A172 (cell line): ENCODE results near the gene GRK5. TPM values are rescaled to one million over a fixed set of nuclear protein-coding genes. Genes with fewer than 3 reads are reported as not detected.

Experiments
- DNase-seq: peaks from one replicate; pipeline ENCODE4 v3.0.0-alpha.2; 2015; ENCODE audit warnings: low spot score
- total RNA-seq: library from RNA; depleted of rRNA; stranded (reverse); fragments of >200 nt; shearing (Covaris generic); gene quantifications from 2 replicates; pipeline ENCODE4 v1.2.3, GENCODE V29; 2014

GRK5 gene
- total RNA-seq, 1 experiment from 2014 or later = 13.0 TPM

DNA sequence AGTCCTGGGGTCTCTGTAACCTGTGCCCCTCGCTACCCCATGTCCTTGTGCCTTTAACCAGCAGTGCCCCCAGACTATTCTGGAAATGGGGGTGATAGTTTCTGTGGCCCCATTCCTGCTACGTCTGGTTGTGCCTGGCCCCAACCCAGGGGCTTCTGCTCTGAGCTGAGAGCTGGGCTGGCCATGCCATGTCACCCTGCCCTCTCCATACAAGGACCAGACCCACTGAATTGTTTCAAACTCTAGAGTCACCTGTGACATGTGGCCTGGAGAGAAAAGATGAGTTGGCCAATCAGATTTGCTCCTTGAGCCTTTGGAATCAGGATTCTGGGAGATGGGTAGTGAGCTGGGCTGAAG lies 108.6 kb downstream of the GRK5 start:
- no peak for DNase-seq

GRCh38 chr10:119316729-119317097 lies 109.3 kb downstream of the GRK5 start:
- peak; percentile 95 for DNase-seq

- no peak for DNase-seq
Observed at GRCh38 chr10:119318411-119319160, 111.2 kb downstream of the GRK5 start.

GRCh38 chr10:119319161-119319919 lies 112.0 kb downstream of the GRK5 start:
- no peak for DNase-seq

GRCh38 chr10:119319920-119320258 lies 112.5 kb downstream of the GRK5 start:
- no peak for DNase-seq

DNA sequence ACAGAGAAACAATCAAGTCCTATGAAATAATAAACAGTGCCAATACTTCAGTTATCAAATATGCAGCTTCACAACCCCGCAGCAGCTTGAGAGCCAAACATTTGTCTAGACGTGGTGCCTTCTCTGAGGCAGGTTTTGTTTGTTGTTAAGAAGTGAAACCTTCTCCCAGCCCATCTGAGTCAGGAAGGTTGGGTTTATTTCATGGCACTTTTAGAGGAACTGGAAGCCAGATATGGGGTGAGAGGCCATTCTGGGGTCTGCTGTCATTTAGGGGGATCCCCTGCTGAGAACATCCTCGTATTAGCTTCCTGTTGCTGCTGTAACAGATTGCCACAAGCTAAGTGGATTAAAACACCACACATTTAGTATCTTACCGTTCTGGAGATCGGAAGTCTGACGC lies 113.6 kb downstream of the GRK5 start:
- no peak for DNase-seq

- DNase-seq = no peak
Observed at GRCh38 chr10:119323085-119324016, 116.0 kb downstream of the GRK5 start.

DNA sequence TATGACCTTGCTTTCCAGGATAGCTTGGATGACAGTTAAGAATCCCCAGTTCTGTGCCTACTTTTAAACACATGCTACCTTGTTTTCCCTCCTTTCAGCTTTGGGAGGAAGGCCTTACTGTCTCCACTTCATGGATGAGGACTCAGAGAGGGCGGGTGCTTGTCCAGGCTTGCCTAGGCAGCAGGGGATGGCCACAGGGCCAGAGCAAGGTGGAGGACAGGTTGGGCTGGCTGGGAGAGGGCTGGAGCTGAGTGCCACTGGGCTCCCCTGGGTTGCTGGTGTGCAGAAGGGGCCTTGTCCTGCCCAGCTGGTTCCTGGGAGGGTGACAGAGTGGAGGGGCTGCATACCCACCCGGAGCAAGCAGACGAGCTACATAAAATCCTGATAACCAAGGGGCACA lies 117.8 kb downstream of the GRK5 start:
- no peak for DNase-seq

DNA sequence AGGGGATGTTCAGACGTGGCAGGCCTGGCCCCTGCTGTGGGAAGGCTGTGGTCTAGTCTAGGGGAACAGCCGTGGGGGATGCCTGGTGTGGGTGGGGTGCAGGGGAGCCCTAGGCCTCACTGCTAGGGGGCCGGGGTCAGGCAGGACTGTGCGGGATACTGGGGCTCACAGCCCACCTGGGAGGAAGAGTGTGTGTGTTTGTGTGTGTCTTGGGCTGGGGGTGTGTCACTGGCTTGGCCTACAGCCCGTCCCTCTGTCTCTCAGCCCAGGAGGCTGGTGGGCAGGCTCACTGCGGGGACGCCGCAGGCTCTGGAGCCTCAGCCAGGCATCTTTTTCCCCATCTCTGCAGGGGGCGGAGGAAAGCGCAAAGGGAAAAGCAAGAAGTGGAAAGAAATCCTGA lies 118.8 kb downstream of the GRK5 start:
- no peak for DNase-seq

GRCh38 chr10:119327096-119327745 lies 119.8 kb downstream of the GRK5 start:
- no peak for DNase-seq

- DNase-seq = no peak
Observed at GRCh38 chr10:119328223-119328622, 120.9 kb downstream of the GRK5 start.

- no peak for DNase-seq
Observed at GRCh38 chr10:119330342-119330741, 123.0 kb downstream of the GRK5 start.

DNA sequence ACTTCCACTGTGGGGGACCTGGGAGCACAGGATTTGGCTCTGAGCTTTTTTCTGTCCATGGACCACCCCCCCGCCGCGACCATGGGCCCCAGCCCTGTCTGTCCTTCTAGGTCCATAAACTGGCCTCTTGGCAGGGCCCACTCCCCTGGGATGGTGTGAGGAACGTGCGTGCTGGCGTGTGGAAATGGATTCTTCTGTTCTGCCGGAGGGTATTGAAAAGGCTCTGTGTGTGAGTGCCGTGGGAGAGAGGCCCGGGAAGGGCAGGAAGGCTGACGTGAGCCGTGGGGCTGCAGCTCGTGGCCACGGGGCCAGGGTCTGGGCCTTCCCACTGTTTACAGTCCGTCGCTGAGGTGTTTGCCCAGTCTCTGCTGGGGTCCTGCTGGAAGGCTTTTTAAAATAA lies 123.7 kb downstream of the GRK5 start:
- no peak for DNase-seq

DNA sequence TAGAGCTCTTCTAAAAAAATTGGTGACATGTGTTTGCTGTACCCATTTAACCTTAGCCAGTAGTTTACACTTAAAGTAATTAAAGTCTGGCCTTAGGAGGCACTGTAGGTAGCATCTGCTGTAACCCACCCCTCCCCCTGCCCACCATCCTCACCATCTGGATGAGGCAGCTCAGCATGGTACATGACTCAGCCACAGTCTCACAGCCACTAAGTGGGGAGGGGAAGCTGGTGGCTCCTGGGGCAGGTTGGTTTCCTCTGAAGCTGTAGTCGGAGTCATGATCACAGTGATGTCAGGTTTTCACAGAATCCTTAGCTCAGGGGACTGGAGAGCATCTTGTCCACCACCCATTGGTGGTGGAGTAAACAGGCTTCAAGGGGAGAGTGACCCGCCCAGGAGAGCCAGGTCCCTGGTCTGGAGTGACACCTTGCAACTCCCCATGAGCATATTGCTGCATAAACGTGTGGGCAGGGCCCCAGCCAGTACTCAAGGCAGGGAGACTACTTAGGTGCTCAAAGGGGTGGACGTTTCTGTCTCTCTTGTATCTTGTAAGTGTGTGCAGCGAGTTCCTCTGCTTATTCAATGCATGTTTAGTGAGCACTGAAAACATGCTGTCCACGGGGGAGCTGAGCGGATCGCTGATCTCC lies 125.9 kb downstream of the GRK5 start:
- peak; percentile 85 for DNase-seq

DNA sequence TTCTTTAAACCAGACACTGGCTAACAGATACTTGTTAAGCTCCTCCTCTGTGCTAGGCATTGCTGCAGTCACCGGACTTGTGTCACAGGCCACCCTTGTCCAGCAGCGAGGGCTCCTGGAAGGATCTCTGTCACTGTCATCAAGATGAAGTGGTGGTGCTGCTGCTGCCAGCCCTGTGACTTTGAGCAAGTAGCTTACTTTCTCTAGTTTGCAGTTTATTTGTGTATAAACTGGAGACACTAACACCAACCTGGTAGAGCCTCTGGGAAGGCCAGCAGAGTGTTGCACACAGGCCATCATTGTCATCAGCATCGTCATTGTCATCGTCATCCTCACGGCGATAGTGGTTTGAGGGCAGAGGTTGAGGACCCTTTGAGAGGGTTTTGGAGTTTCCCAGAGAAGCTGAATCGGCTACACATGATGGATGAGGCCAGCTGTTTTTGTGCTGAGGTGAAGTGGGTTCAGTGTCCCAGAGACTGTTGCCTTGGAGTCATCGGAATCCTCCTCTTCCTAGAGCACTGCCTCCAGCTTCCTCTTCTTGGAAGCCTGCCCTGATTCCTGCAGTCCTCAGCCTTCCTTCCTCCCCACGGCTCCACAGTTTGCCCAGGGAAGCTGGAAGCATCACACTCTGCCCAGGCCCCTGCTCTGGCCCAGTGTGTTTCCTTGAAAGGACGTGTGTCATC lies 128.4 kb downstream of the GRK5 start:
- peak; percentile 49 for DNase-seq

DNA sequence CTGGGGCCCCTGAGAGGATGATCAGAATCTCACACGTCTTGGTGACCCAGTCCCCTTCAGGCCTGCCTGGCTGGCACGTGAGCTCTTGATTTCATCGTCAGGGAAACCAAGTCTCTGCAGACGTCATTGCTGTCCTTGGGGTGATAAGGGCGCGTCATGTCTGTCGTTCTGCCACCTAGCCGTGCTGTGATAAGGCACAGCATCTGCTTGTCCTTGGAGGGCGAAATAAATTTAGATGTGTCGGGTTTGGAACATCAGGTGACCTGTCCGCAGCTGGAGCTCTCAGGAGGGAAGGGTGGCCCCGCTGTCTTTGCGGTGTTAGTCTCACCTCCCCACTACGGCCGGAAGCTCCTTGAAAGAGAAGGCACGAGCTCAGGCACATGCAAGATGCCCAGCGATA lies 129.2 kb downstream of the GRK5 start:
- no peak for DNase-seq

DNA sequence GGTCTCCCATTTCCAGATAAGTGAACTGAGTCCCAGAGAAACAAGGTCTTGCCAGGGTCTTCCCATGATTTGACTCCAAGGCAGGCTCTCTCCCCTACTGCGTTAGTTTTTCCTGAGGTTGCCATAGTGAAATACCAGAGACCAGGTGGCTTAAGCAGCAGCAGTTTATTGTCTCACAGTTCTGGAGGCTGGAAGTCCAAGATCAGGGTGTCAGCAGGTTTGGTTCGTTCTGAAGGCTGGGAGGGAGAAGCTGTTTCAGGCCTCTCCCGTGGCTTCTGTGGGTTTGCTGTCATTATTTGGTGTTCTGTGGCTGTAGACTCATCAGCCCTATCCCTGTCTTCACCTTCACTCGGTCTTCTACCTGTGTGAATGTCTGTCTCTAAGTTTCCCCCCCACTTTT lies 129.9 kb downstream of the GRK5 start:
- no peak for DNase-seq

DNA sequence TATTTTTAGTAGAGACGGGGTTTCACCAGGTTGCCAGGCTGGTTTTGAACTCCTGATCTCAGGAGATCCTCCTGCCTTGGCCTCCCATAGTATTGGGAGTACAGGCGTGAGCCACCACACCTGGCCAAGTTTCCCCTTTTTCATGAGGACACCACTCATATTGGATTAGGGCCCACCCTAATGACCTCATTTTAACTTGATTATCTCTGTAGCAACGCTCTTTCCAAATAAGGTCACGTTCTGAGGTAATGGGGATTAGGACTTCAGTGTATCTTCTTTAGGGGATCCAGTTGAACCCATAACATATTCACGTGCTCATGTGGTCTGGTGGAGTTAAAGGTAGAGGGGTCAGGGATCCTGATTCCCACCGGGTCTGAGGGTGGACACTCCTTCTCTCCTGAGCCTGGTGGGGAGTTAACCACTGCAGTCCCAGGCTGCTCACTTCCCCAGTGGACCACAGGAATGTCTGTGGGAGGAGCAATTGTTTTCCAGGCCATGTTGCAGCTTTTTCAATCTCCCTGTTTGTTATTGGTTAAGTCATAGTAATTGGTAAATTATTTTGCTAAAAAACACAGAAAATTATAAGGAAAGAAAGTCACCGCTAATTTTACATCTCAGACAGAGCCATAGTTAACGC lies 130.5 kb downstream of the GRK5 start:
- DNase-seq = peak; percentile 77

DNA sequence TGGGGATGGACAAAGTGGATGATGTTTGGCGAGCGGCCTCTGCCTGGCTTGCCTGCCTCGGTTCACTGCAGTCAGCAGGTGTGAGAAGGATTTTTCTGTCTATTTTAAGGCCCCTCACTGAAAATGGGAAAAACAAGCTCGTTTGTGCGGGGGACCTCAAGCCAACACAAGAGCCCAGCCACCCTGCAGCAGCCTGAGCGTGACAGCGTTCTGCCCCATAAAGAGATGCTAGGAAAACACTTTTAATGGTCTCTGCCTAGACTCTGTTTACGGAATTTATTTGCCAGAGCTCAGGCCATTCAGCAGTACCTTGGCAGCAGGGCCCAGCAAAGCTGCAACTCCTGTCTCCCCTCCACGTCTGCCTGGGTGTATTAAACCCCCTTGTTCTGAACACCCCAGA lies 131.7 kb downstream of the GRK5 start:
- DNase-seq = no peak

- no peak for DNase-seq
Observed at GRCh38 chr10:119340893-119341458, 133.6 kb downstream of the GRK5 start.
